H1 (cell line): ENCODE results near the gene SPR. TPM values are rescaled to one million over a fixed set of nuclear protein-coding genes. Genes with fewer than 3 reads are reported as not detected.

ENCODE experiments used
- EGR1 ChIP-seq: IDR thresholded peaks from 2 replicates; pipeline ENCODE4 v1.6.1; 2011; ENCODE audit warnings: low read depth, low read length, borderline replicate concordance
- JUN ChIP-seq: IDR thresholded peaks from 2 replicates; pipeline ENCODE4 v1.6.1; 2011; ENCODE audit warnings: low read depth, mild to moderate bottlenecking, improper control_type of control experiment, low read length
- RAD21 ChIP-seq, 2 experiments: IDR thresholded peaks in 1 of 2; conservative IDR thresholded peaks in 1 of 2; 2 replicates each; pipeline ENCODE4 v1.6.1; 2011; ENCODE audit warnings: low read depth in 2 of 2, low read length in 2 of 2, improper control_type of control experiment in 1 of 2, inconsistent platforms in 1 of 2, mild to moderate bottlenecking in 1 of 2, moderate library complexity in 1 of 2
- polyA plus RNA-seq, 7 experiments: library from polyadenylated mRNA; depleted of rRNA in 3 of 7; stranded (reverse) in 5 of 7; unstranded in 2 of 7; fragments of >200 nt in 5 of 7; fragments of 200-250 nt in 2 of 7; gene quantifications; 1 replicate in 5 of 7; 2 replicates in 1 of 7; 4 replicates in 1 of 7; pipeline versions ENCODE4 v1.2.1 to v1.2.3, GENCODE V29; 2011 to 2013; ENCODE audit warnings: missing spikeins in 2 of 7, mixed read lengths in 2 of 7
- total RNA-seq: library from RNA; stranded (reverse); fragmentation: NEBNext Ultra II Directional; extraction: Animal tissue kit (Norgen Biotek cat#: 25700); gene quantifications from 2 replicates; pipeline ENCODE4 v1.2.1, GENCODE V29; 2021
- TF ChIP-seq, protein P1 (sequence below): IDR thresholded peaks from 2 replicates; pipeline ENCODE4 v1.6.1; 2012; ENCODE audit warnings: inconsistent platforms
- TF ChIP-seq, protein P2 (sequence below): IDR thresholded peaks from 2 replicates; pipeline ENCODE4 v1.6.1; 2011; ENCODE audit warnings: low read depth, mild to moderate bottlenecking, low read length; ENCODE audit not compliant: insufficient read depth

The SPR gene
- total and polyA plus RNA-seq, 2 of the 8 experiments (the other 6 are each of a cell fraction or from before 2014, with no cell fraction given), result 4.5 to 11.5 TPM

DNA sequence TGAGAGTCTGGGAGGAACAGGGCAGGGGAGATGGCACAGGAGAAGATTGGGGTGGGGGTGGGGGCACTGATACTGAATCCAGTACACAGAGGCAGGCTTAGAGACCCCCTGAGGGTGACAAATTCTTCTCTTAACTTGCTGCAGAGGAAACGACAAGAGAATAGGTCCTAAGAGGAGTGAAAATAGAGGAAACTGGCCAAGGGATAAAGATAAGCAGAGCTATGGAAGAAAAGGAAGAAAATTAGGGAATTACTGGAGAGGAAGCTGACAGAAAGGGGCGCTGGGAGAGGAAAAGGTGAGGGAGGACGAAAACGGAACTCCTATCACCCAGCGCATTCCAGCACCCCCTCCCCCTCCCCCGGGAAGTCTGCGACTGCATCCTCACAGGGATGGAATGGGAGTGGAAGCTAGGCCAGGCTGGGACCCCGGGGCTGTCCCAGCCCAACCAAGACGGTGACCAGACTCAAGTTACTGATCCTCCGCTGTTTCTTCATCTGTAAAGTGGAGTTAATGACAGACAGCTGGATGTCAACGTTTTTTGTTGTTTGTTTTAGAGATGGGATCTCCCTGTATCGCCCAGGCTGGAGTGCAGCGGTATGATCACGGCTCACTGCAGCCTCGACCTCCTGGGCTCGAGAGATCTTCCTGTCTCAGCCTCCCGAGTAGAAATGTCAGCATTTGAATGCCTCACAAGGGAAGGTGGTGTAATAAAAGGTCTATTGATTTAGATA, 27.5 kb downstream of the SPR start (continued):
- TF ChIP-seq, protein P1, sequence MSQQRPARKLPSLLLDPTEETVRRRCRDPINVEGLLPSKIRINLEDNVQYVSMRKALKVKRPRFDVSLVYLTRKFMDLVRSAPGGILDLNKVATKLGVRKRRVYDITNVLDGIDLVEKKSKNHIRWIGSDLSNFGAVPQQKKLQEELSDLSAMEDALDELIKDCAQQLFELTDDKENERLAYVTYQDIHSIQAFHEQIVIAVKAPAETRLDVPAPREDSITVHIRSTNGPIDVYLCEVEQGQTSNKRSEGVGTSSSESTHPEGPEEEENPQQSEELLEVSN, result no peak
- no peak for TF ChIP-seq RAD21 (IDR thresholded peaks at IDR 0.05 in 1 of 2, conservative IDR thresholded peaks at IDR 0.05 in 1 of 2; ENCODE audit: low read depth in 2 of 2, low read length in 2 of 2)
- TF ChIP-seq JUN, result no peak
- TF ChIP-seq, protein P2, sequence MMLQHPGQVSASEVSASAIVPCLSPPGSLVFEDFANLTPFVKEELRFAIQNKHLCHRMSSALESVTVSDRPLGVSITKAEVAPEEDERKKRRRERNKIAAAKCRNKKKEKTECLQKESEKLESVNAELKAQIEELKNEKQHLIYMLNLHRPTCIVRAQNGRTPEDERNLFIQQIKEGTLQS, result no peak
- TF ChIP-seq EGR1, result no peak
